ENCODE data around the gene CXADR.
A peak's percentile ranks its signal among the peaks of the same experiment; 100 is the strongest.
"Not testable (repeated sequence)": the region's sequence is repeated elsewhere in the genome, so short reads cannot be mapped to it uniquely, and the experiment has no call there.

The CXADR gene

GRCh38 chr21:17506951-17507350, 5.9 kb upstream of the CXADR start:
- H3K4me3 ChIP-seq (ENCODE audit: low read length): no peak overlapping the region
- no peaks in the 10 kb centered on the region for H4K20me1 ChIP-seq (ENCODE audit: insufficient read depth, low read length)
- no peak overlapping the region for H3K9ac ChIP-seq (ENCODE audit: low read length)
- no peak for TF ChIP-seq CTCF (IDR thresholded peaks at IDR 0.05; ENCODE audit: low read depth, low read length)
- no peak for TF ChIP-seq EZH2phosphoT487 (IDR thresholded peaks at IDR 0.05; ENCODE audit: low read depth)
- H3K27ac ChIP-seq (ENCODE audit: low read length): no peak overlapping the region
- no peaks in the 10 kb centered on the region for H3K79me2 ChIP-seq (ENCODE audit: low read length)
- no peaks in the 10 kb centered on the region for H3K36me3 ChIP-seq (replicated peaks; ENCODE audit: low read depth, low read length)
- no peaks in the 10 kb centered on the region for H3K27me3 ChIP-seq (ENCODE audit: low read depth, low read length)
- no peak overlapping the region for H3K4me2 ChIP-seq (ENCODE audit: low read length)
- H3K4me1 ChIP-seq (ENCODE audit: low read length): peaks cover under 1% of the 10 kb centered on the region; the same call in 1 of the 2 replicates
- H3K9me3 ChIP-seq (ENCODE audit: insufficient read depth, low read length): no peaks in the 10 kb centered on the region
- H2AFZ ChIP-seq (ENCODE audit: low read depth, low read length): no peak overlapping the region

DNA sequence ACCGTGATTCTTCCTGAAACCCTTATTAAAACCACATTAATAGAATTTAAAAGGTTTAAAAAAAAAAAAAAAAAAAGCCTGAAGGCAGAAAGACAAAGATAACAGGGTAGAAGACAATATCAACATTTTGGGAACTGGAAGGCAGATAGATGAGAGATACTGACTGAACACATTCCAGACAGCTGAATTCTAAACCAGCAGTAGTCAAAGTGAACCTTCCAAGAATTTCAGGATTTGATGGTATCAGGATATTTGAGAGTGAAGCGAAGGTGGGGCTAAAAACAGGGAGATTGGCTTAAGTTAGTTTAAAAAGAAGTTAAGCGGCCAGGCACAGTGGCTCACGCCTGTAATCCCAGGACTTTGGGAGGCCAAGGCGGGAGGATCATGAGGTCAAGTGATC, 5.3 kb upstream of the CXADR start:
- TF ChIP-seq CTCF (IDR thresholded peaks at IDR 0.05; ENCODE audit: low read depth, low read length) (no peak), EZH2phosphoT487 (IDR thresholded peaks at IDR 0.05; ENCODE audit: low read depth) (no peak)
- Histone ChIP-seq H3K4me2 (ENCODE audit: low read length) (no peak overlapping the region), H3K79me2 (ENCODE audit: low read length) (no peaks in the 10 kb centered on the region), H4K20me1 (ENCODE audit: insufficient read depth, low read length) (no peaks in the 10 kb centered on the region), H2AFZ (ENCODE audit: low read depth, low read length) (no peak overlapping the region), H3K36me3 (replicated peaks; ENCODE audit: low read depth, low read length) (no peaks in the 10 kb centered on the region), H3K4me3 (ENCODE audit: low read length) (no peak overlapping the region), H3K9me3 (ENCODE audit: insufficient read depth, low read length) (no peaks in the 10 kb centered on the region), H3K4me1 (ENCODE audit: low read length) (peaks cover 3% of the 10 kb centered on the region; the same call in 1 of the 2 replicates), H3K9ac (ENCODE audit: low read length) (no peak overlapping the region), H3K27ac (ENCODE audit: low read length) (no peak overlapping the region), H3K27me3 (ENCODE audit: low read depth, low read length) (no peaks in the 10 kb centered on the region)

DNA sequence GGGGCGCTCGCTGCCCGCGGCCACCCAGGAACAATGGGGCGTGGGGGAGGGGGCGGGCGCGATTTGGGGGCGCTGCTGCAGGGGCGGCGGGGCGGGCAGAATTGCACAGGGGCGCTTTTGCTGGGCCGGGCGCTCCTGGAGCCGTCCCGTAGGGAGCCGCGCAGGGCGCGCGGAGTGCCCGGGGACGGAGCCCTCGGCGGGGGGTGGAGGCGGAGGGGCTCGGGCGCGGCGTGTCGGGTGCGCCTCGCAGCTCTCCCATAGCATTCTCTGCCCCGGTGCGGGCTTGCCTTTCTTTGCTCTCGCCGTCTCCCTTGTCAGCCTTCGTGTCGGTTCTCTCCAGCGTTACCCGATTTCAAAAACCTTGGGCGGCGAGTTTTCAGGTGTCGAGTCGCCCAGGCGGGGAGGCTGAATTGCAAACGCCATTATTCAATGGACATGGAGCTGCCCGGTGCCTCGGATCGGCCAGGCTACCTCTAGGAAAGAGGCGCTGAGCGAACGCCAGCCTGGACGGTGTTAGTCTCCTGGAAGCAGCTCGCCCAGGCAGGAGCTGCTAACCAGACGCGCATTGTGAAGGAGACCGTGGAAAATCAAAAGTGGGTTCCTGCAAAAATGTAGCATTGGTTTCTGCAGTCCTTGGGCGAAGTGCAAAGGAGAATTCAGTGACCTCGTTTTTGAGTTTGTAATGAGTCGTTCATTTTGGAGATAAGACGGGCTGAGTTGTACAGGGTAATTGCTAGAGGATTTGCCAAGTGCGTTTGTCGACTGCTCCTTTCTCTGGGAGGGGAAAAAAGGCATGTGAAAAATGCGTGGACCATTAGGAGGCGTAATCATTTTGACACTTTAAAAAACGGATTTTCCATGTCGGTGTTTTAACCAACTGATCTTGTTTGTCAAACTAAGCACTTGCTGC, 626 bp downstream of the CXADR start:
- Histone ChIP-seq H4K20me1 (ENCODE audit: insufficient read depth, low read length) (no peaks in the 10 kb centered on the region), H3K4me3 (ENCODE audit: low read length) (peak overlapping the region; percentile 99), H3K36me3 (replicated peaks; ENCODE audit: low read depth, low read length) (no peaks in the 10 kb centered on the region), H3K27ac (ENCODE audit: low read length) (no peak overlapping the region), H2AFZ (ENCODE audit: low read depth, low read length) (peak overlapping the region; percentile 84), H3K79me2 (ENCODE audit: low read length) (no peaks in the 10 kb centered on the region), H3K9ac (ENCODE audit: low read length) (peak overlapping the region; percentile 66), H3K4me1 (ENCODE audit: low read length) (peaks cover 10% of the 10 kb centered on the region), H3K4me2 (ENCODE audit: low read length) (peak overlapping the region; percentile 99), H3K27me3 (ENCODE audit: low read depth, low read length) (no peaks in the 10 kb centered on the region), H3K9me3 (ENCODE audit: insufficient read depth, low read length) (no peaks in the 10 kb centered on the region)
- no peak; the same call in none of the 2 replicates for TF ChIP-seq CTCF (IDR thresholded peaks at IDR 0.05; ENCODE audit: low read depth, low read length)
- no peak for TF ChIP-seq EZH2phosphoT487 (IDR thresholded peaks at IDR 0.05; ENCODE audit: low read depth)

- Histone ChIP-seq H3K79me2 (ENCODE audit: low read length) (no peaks in the 10 kb centered on the region), H3K4me1 (ENCODE audit: low read length) (peaks cover 10% of the 10 kb centered on the region), H3K4me3 (ENCODE audit: low read length) (peak overlapping the region; percentile 99), H3K9ac (ENCODE audit: low read length) (peak overlapping the region; percentile 66), H2AFZ (ENCODE audit: low read depth, low read length) (no peak overlapping the region), H3K27ac (ENCODE audit: low read length) (no peak overlapping the region), H3K27me3 (ENCODE audit: low read depth, low read length) (no peaks in the 10 kb centered on the region), H3K4me2 (ENCODE audit: low read length) (peak overlapping the region; percentile 99), H4K20me1 (ENCODE audit: insufficient read depth, low read length) (no peaks in the 10 kb centered on the region), H3K9me3 (ENCODE audit: insufficient read depth, low read length) (no peaks in the 10 kb centered on the region), H3K36me3 (replicated peaks; ENCODE audit: low read depth, low read length) (no peaks in the 10 kb centered on the region)
- TF ChIP-seq CTCF (IDR thresholded peaks at IDR 0.05; ENCODE audit: low read depth, low read length) (no peak), EZH2phosphoT487 (IDR thresholded peaks at IDR 0.05; ENCODE audit: low read depth) (no peak)
Observed at GRCh38 chr21:17514124-17514845, 1.4 kb downstream of the CXADR start.

GRCh38 chr21:17517008-17517407, 4.2 kb downstream of the CXADR start:
- not testable (repeated sequence) for H3K9me3 ChIP-seq (ENCODE audit: insufficient read depth, low read length); H3K9ac ChIP-seq (ENCODE audit: low read length); H3K79me2 ChIP-seq (ENCODE audit: low read length); H2AFZ ChIP-seq (ENCODE audit: low read depth, low read length); H3K36me3 ChIP-seq (replicated peaks; ENCODE audit: low read depth, low read length); H3K27me3 ChIP-seq (ENCODE audit: low read depth, low read length); H3K27ac ChIP-seq (ENCODE audit: low read length); H4K20me1 ChIP-seq (ENCODE audit: insufficient read depth, low read length); H3K4me2 ChIP-seq (ENCODE audit: low read length); H3K4me3 ChIP-seq (ENCODE audit: low read length); H3K4me1 ChIP-seq (ENCODE audit: low read length)

Data from OCI-LY3 (cell line).